A549 (cell line): ENCODE results near the gene CALN1. TPM values are rescaled to one million over a fixed set of nuclear protein-coding genes. Genes with fewer than 3 reads are reported as not detected.

Experiments used
- ATAC-seq, 2 experiments: fragments of 200-7000 bp in 1 of 2; fragments of >200 bp in 1 of 2; cut with Nextera tagmentation in 1 of 2; cut with Tn5 transposase in 1 of 2; 3 replicates each; pipeline versions ENCODE4 v1.8.0 to v1.9.1; 2018 to 2020; ENCODE audit warnings: mild to moderate bottlenecking in 1 of 2, moderate library complexity in 1 of 2
- CTCF ChIA-PET: fragments of 300-600 bp; sonication (Branson Sonifier 250); formaldehyde crosslinking; extraction: SDS; loops from one replicate; lab custom pipeline; 2021; ENCODE audit warnings: antibody characterized with exemption, inconsistent platforms; lab: Yijun Ruan, JAX
- POLR2A ChIA-PET: fragments of 350-600 bp; formaldehyde crosslinking; extraction: SDS; loops from one replicate; lab custom pipeline; 2021; ENCODE audit warnings: antibody characterized with exemption, inconsistent platforms; lab: Yijun Ruan, JAX
- DNase-seq, 2 experiments: peaks; one replicate each; pipeline versions ENCODE4 v3.0.0 to v3.0.0-alpha.2; 2011 to 2016; ENCODE audit warnings: low read depth in 1 of 2, low spot score in 1 of 2
- FAIRE-seq: peaks from 2 replicates; lab custom pipeline; 2011; peaks lifted over from hg19 to GRCh38; lab: Jason Lieb, UNC
- H3K27ac ChIP-seq, 2 experiments: fragments of >200 bp; sonication (Bioruptor Twin); formaldehyde crosslinking; 3 replicates each; pipeline ENCODE4 v1.5.1; 2016 to 2017
- H3K4me1 ChIP-seq: fragments of >200 bp; sonication (Bioruptor Twin); formaldehyde crosslinking; 3 replicates; pipeline ENCODE4 v1.6.1; 2016
- H3K4me2 ChIP-seq: fragments of >200 bp; sonication (Bioruptor Twin); formaldehyde crosslinking; 3 replicates; pipeline ENCODE4 v1.6.1; 2016
- H3K4me3 ChIP-seq: fragments of >200 bp; sonication (Bioruptor Twin); formaldehyde crosslinking; 3 replicates; pipeline ENCODE4 v1.5.1; 2016
- H3K9me3 ChIP-seq: fragments of >200 bp; sonication (Bioruptor Twin); formaldehyde crosslinking; 3 replicates; pipeline ENCODE4 v1.6.1; 2016
- CBX2 ChIP-seq: fragments of 200-600 bp; sonication (generic); IDR thresholded peaks from 2 replicates; pipeline ENCODE4 v1.6.1; 2016; ENCODE audit warnings: low read depth, mild to moderate bottlenecking, borderline replicate concordance
- CHD2 ChIP-seq: fragments of 150-350 bp; IDR thresholded peaks from 2 replicates; pipeline ENCODE4 v1.6.1; 2014; ENCODE audit warnings: low read length; ENCODE audit not compliant: partially characterized antibody
- EHF ChIP-seq: fragments of 250-450 bp; sonication (Bioruptor Pico); IDR thresholded peaks from 2 replicates; pipeline ENCODE4 v1.5.0; 2020; ENCODE audit warnings: mild to moderate bottlenecking
- FOSB ChIP-seq: fragments of 250-450 bp; sonication (Bioruptor Pico); IDR thresholded peaks from 2 replicates; pipeline ENCODE4 v1.5.0; 2020; ENCODE audit warnings: mild to moderate bottlenecking, moderate library complexity
- FOSL2 ChIP-seq, 2 experiments: fragments of 450-650 bp in 1 of 2; fragments of >200 bp in 1 of 2; sonication (Bioruptor Twin) in 1 of 2; formaldehyde crosslinking; IDR thresholded peaks; 2 replicates each; pipeline versions ENCODE4 v1.5.0 to v1.6.1; 2016 to 2020; ENCODE audit warnings: mild to moderate bottlenecking in 1 of 2, moderate library complexity in 1 of 2
- FOXS1 ChIP-seq: fragments of 250-450 bp; sonication (Bioruptor Pico); IDR thresholded peaks from 2 replicates; pipeline ENCODE4 v1.5.0; 2020; ENCODE audit warnings: mild to moderate bottlenecking, moderate library complexity
- GATA3 ChIP-seq: IDR thresholded peaks from 2 replicates; pipeline ENCODE4 v1.6.1; 2012; ENCODE audit warnings: borderline replicate concordance
- HOXB13 ChIP-seq: fragments of 250-450 bp; sonication (Bioruptor Pico); IDR thresholded peaks from 2 replicates; pipeline ENCODE4 v1.5.0; 2020; ENCODE audit warnings: low read depth, mild to moderate bottlenecking, moderate library complexity
- KDM5A ChIP-seq: fragments of 200-600 bp; sonication (generic); IDR thresholded peaks from 2 replicates; pipeline ENCODE4 v1.6.1; 2016; ENCODE audit warnings: antibody characterized with exemption, mild to moderate bottlenecking
- MAFK ChIP-seq: fragments of 450-650 bp; IDR thresholded peaks from 2 replicates; pipeline ENCODE4 v1.6.1; 2014; ENCODE audit not compliant: partially characterized antibody
- MYC ChIP-seq: IDR thresholded peaks from 2 replicates; pipeline ENCODE4 v1.6.1; 2012; ENCODE audit warnings: mild to moderate bottlenecking, inconsistent platforms, low read length, improper control_type of control experiment, borderline replicate concordance
- NFE2L2 ChIP-seq: fragments of 150-350 bp; conservative IDR thresholded peaks from 2 replicates; pipeline ENCODE4 v1.6.1; 2014; ENCODE audit warnings: low read length
- NR3C1 ChIP-seq: fragments of >200 bp; sonication (Bioruptor Twin); formaldehyde crosslinking; IDR thresholded peaks from 3 replicates; pipeline ENCODE4 v1.6.1; 2017
- POLR2A ChIP-seq: IDR thresholded peaks from 2 replicates; pipeline ENCODE4 v1.6.1; 2012; ENCODE audit warnings: mild to moderate bottlenecking, low read length
- POLR2AphosphoS2 ChIP-seq: conservative IDR thresholded peaks from 2 replicates; pipeline ENCODE4 v1.6.1; 2012; ENCODE audit warnings: low read length, improper control_type of control experiment, inconsistent platforms
- RAD21 ChIP-seq, 2 experiments: fragments of >200 bp in 1 of 2; sonication (Bioruptor Twin) in 1 of 2; formaldehyde crosslinking in 1 of 2; IDR thresholded peaks in 1 of 2; conservative IDR thresholded peaks in 1 of 2; 2 replicates in 1 of 2; 3 replicates in 1 of 2; pipeline ENCODE4 v1.6.1; 2012 to 2018; ENCODE audit warnings: inconsistent platforms in 1 of 2
- RARB ChIP-seq: fragments of 250-450 bp; sonication (Bioruptor Pico); IDR thresholded peaks from 2 replicates; pipeline ENCODE4 v1.8.0; 2021; ENCODE audit warnings: mild to moderate bottlenecking, moderate library complexity
- RNF2 ChIP-seq: fragments of 200-600 bp; sonication (generic); IDR thresholded peaks from 2 replicates; pipeline ENCODE4 v1.6.1; 2016; ENCODE audit warnings: low read depth, mild to moderate bottlenecking, antibody characterized with exemption, moderate library complexity, borderline replicate concordance
- TFCP2L1 ChIP-seq: fragments of 250-450 bp; sonication (Bioruptor Pico); IDR thresholded peaks from 2 replicates; pipeline ENCODE4 v1.5.0; 2021; ENCODE audit warnings: mild to moderate bottlenecking
- ZSCAN20 ChIP-seq: fragments of 250-450 bp; sonication (Bioruptor Pico); IDR thresholded peaks from 2 replicates; pipeline ENCODE4 v1.8.0; 2022; ENCODE audit warnings: mild to moderate bottlenecking, moderate library complexity
- WGBS: methylation state at CpG from one replicate; pipeline ENCODE4 v1.1.6; 2017; ENCODE audit errors: missing lambda C conversion rate; 5-methylcytosine and 5-hydroxymethylcytosine counted together
- polyA plus RNA-seq, 4 experiments: library from polyadenylated mRNA; depleted of rRNA in 3 of 4; stranded (reverse); fragments of >200 nt; fragmentation: RNase III in 1 of 4; extraction: RNeasy Plus Mini Kit Qiagen cat#74134 plus additional on column Dnase treatment in 1 of 4; gene quantifications; 2 replicates in 3 of 4; 3 replicates in 1 of 4; pipeline ENCODE4 v1.2.3, GENCODE V29; 2011 to 2017
- TF ChIP-seq, protein P1 (sequence below): fragments of 200-600 bp; sonication (generic); IDR thresholded peaks from 2 replicates; pipeline ENCODE4 v1.6.1; 2016; ENCODE audit warnings: antibody characterized with exemption, mild to moderate bottlenecking, moderate library complexity
- TF ChIP-seq, protein P2 (sequence below): fragments of 450-650 bp; IDR thresholded peaks from 2 replicates; pipeline ENCODE4 v1.6.1; 2014; ENCODE audit warnings: antibody characterized with exemption

The CALN1 gene
- polyA plus RNA-seq, 2 of the 4 experiments (the other 2 are of a cell fraction), result not detected

DNA sequence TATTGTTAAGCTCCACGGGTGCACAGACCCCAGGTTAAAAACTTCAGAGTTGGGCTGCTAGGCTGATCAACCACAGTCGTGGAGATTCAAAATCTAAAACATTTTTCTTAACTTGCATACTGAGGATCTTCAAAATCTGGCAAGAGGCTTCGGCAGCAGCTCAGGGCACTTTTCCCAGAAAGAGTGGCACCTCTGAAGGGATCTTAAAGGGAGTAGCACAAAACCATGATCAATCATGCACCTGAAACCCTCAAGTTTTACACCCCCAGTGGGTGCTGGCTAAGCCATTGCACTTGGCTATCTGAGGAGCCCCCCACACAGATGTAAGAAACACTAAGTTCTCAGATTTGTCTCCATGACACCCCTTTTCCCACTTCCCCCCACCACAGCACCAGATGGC, 151.7 kb downstream of the CALN1 start:
- Histone ChIP-seq H3K4me3 (no peak overlapping the region), H3K9me3 (no peaks in the 10 kb centered on the region), H3K4me1 (no peaks in the 10 kb centered on the region), H3K4me2 (no peak overlapping the region), H3K27ac (no peak overlapping the region)
- 3% methylated on average over 3 of the region's 3 CpGs for WGBS
- FAIRE-seq (no peak), ATAC-seq (no peak), DNase-seq (no peak)
- ChIA-PET CTCF (interaction anchor here (0.9 kb wide), 1 partner anchor 233 kb away, joined by 3 read pairs; no protein-coding TSS in a partner anchor), POLR2A (no interaction called here)
- TF ChIP-seq POLR2AphosphoS2 (no peak), CHD2 (no peak), GATA3 (no peak), RARB (no peak), FOXS1 (no peak), RAD21 (conservative IDR thresholded peaks at IDR 0.05 in 1 of 2, IDR thresholded peaks at IDR 0.05 in 1 of 2) (no peak), RNF2 (no peak), HOXB13 (CRISPR knock-in tag) (no peak), POLR2A (no peak), FOSL2 (IDR thresholded peaks at IDR 0.05) (no peak), FOSL2 (CRISPR knock-in tag; IDR thresholded peaks at IDR 0.05) (no peak), NR3C1 (no peak), ZSCAN20 (CRISPR knock-in tag) (no peak), CBX2 (no peak), NFE2L2 (no peak), TFCP2L1 (CRISPR knock-in tag) (no peak), MYC (no peak), FOSB (no peak), KDM5A (no peak)
- TF ChIP-seq, protein P1, sequence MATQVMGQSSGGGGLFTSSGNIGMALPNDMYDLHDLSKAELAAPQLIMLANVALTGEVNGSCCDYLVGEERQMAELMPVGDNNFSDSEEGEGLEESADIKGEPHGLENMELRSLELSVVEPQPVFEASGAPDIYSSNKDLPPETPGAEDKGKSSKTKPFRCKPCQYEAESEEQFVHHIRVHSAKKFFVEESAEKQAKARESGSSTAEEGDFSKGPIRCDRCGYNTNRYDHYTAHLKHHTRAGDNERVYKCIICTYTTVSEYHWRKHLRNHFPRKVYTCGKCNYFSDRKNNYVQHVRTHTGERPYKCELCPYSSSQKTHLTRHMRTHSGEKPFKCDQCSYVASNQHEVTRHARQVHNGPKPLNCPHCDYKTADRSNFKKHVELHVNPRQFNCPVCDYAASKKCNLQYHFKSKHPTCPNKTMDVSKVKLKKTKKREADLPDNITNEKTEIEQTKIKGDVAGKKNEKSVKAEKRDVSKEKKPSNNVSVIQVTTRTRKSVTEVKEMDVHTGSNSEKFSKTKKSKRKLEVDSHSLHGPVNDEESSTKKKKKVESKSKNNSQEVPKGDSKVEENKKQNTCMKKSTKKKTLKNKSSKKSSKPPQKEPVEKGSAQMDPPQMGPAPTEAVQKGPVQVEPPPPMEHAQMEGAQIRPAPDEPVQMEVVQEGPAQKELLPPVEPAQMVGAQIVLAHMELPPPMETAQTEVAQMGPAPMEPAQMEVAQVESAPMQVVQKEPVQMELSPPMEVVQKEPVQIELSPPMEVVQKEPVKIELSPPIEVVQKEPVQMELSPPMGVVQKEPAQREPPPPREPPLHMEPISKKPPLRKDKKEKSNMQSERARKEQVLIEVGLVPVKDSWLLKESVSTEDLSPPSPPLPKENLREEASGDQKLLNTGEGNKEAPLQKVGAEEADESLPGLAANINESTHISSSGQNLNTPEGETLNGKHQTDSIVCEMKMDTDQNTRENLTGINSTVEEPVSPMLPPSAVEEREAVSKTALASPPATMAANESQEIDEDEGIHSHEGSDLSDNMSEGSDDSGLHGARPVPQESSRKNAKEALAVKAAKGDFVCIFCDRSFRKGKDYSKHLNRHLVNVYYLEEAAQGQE, result no peak
- TF ChIP-seq, protein P2, sequence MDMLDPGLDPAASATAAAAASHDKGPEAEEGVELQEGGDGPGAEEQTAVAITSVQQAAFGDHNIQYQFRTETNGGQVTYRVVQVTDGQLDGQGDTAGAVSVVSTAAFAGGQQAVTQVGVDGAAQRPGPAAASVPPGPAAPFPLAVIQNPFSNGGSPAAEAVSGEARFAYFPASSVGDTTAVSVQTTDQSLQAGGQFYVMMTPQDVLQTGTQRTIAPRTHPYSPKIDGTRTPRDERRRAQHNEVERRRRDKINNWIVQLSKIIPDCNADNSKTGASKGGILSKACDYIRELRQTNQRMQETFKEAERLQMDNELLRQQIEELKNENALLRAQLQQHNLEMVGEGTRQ, result no peak

DNA sequence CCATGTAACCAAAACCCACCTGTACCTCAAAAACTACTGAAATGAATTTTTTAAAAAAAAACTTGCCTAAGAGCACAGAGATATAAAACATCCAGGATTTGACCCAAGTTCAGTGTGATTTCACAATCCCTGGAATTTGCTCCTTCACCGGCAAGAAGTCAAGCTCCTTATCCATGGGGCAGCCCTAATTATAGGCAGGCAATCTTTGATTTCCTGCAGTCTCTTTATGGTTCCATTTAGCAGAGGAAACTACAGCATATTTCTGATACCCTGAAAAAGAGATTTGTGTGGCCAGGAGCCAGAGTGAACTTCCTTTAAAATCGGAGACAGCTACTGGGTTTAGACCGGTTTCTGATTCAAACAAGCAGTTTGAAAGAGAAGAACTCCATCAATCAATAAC, 154.1 kb downstream of the CALN1 start:
- WGBS, result 3% methylated on average over 3 of the region's 3 CpGs
- no peak overlapping the region for H3K4me2 ChIP-seq
- POLR2A ChIA-PET, result no interaction called here
- no peak overlapping the region for H3K4me3 ChIP-seq
- no peaks in the 10 kb centered on the region for H3K9me3 ChIP-seq
- ATAC-seq (no peak), DNase-seq (no peak), FAIRE-seq (no peak)
- no peak overlapping the region for H3K27ac ChIP-seq
- CTCF ChIA-PET, result no interaction called here
- no peaks in the 10 kb centered on the region for H3K4me1 ChIP-seq
- TF ChIP-seq EHF (CRISPR knock-in tag), result no peak

DNA sequence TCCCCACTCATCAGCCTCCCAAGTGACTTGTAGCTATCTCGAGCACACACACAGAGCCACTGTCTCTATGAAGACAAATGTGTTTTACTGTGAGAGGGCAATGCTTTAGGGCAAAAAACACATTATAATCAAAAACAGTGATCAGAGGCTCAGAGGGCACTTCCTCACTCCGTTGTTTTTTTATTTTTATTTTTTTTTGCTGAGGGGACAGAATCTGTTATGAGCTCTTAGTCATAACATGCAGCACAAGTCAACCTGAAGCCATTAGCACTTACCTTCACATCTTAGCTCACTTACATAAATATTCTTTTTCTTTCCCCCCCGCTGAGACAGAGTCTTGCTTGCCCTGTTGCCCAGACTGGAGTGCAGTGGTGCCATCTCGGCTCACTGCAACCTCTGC, 157.7 kb downstream of the CALN1 start:
- TF ChIP-seq MAFK, result peak; percentile 30
- no peak for TF ChIP-seq ZSCAN20 (CRISPR knock-in tag)
- no peak for FAIRE-seq
- 0% methylated on average over 4 of the region's 4 CpGs for WGBS
- no peaks in the 10 kb centered on the region for H3K9me3 ChIP-seq
- H3K27ac ChIP-seq, result no peak overlapping the region
- H3K4me2 ChIP-seq, result no peak overlapping the region
- ChIA-PET POLR2A (no interaction called here), CTCF (no interaction called here)
- H3K4me3 ChIP-seq, result no peak overlapping the region
- ATAC-seq, result no peak
- H3K4me1 ChIP-seq, result no peaks in the 10 kb centered on the region
- DNase-seq, result no peak
